Muscle layer of duodenum (tissue), 2 donors: Measurements from ENCODE around the gene GRB10.

Source experiments
- H3K27ac ChIP-seq: one replicate; pipeline ENCODE4 v1.7.0; 2013; ENCODE audit warnings: mild to moderate bottlenecking, low read length
- H3K27me3 ChIP-seq: one replicate; pipeline ENCODE4 v1.7.0; 2013; ENCODE audit warnings: low read depth, mild to moderate bottlenecking, control low read depth, low read length
- H3K36me3 ChIP-seq, 2 donors: one replicate each; pipeline ENCODE4 v1.7.0; 2013; ENCODE audit warnings: low read length in 2 of 2, control low read depth in 1 of 2, mild to moderate bottlenecking in 1 of 2; ENCODE audit not compliant: insufficient read depth in 2 of 2, control insufficient read depth in 1 of 2
- H3K4me1 ChIP-seq, 2 donors: one replicate each; pipeline ENCODE4 v1.7.0; 2013; ENCODE audit warnings: low read length in 2 of 2, mild to moderate bottlenecking in 2 of 2, control low read depth in 1 of 2, moderate library complexity in 1 of 2; ENCODE audit not compliant: insufficient read depth in 2 of 2, control insufficient read depth in 1 of 2
- H3K4me3 ChIP-seq, 2 donors: one replicate each; pipeline ENCODE4 v1.7.0; 2013; ENCODE audit warnings: low read length in 2 of 2, low read depth in 1 of 2, mild to moderate bottlenecking in 1 of 2
- H3K9me3 ChIP-seq, 2 donors: one replicate each; pipeline ENCODE4 v1.7.0; 2013; ENCODE audit warnings: low read length in 2 of 2, control low read depth in 1 of 2, mild to moderate bottlenecking in 1 of 2; ENCODE audit not compliant: control insufficient read depth in 1 of 2
- donor health status: healthy.

The GRB10 gene

GRCh38 chr7:50699143-50699542, 83.6 kb downstream of the GRB10 start:
- Histone ChIP-seq H3K27me3 (no peaks in the 10 kb centered on the region), H3K27ac (no peak overlapping the region), H3K9me3 (no peaks in the 10 kb centered on the region), H3K4me1 (peaks cover 13 to 19% of the 10 kb centered on the region in 2 donors), H3K4me3 (no peak overlapping the region), H3K36me3 (peaks cover 7 to 16% of the 10 kb centered on the region in 2 donors)

GRCh38 chr7:50697748-50698147, 84.9 kb downstream of the GRB10 start:
- Histone ChIP-seq H3K4me1 (peaks cover 13 to 31% of the 10 kb centered on the region in 2 donors), H3K36me3 (peaks cover 5 to 12% of the 10 kb centered on the region in 2 donors), H3K27ac (no peak overlapping the region), H3K27me3 (no peaks in the 10 kb centered on the region), H3K4me3 (no peak overlapping the region), H3K9me3 (no peaks in the 10 kb centered on the region)

GRCh38 chr7:50696810-50697582, 85.7 kb downstream of the GRB10 start:
- H3K4me1 ChIP-seq, result peaks cover 13 to 31% of the 10 kb centered on the region in 2 donors
- H3K27me3 ChIP-seq, result no peaks in the 10 kb centered on the region
- peaks cover 0 to 5% of the 10 kb centered on the region in 2 donors for H3K36me3 ChIP-seq
- no peak overlapping the region for H3K27ac ChIP-seq
- H3K9me3 ChIP-seq, result no peaks in the 10 kb centered on the region
- no peak overlapping the region for H3K4me3 ChIP-seq

- H3K4me1 ChIP-seq, result peaks cover 13 to 40% of the 10 kb centered on the region in 2 donors
- no peaks in the 10 kb centered on the region for H3K27me3 ChIP-seq
- H3K9me3 ChIP-seq, result no peaks in the 10 kb centered on the region
- no peaks in the 10 kb centered on the region for H3K36me3 ChIP-seq
- no peak overlapping the region for H3K4me3 ChIP-seq
- H3K27ac ChIP-seq, result no peak overlapping the region
These were observed 87.7 kb downstream of the GRB10 start for GRCh38 chr7:50695026-50695425.

GRCh38 chr7:50693455-50694130, 89.1 kb downstream of the GRB10 start:
- Histone ChIP-seq H3K36me3 (no peaks in the 10 kb centered on the region), H3K9me3 (no peaks in the 10 kb centered on the region), H3K4me3 (no peak overlapping the region), H3K27ac (no peak overlapping the region), H3K4me1 (peaks cover 13 to 40% of the 10 kb centered on the region in 2 donors), H3K27me3 (no peaks in the 10 kb centered on the region)

GRCh38 chr7:50690541-50691011, 92.1 kb downstream of the GRB10 start:
- peak overlapping the region; percentile 2 for H3K27ac ChIP-seq
- H3K4me1 ChIP-seq, result peaks cover 7 to 46% of the 10 kb centered on the region in 2 donors

GRCh38 chr7:50688226-50688590, 94.5 kb downstream of the GRB10 start:
- H3K36me3 ChIP-seq, result no peaks in the 10 kb centered on the region
- no peak overlapping the region for H3K27ac ChIP-seq
- no peaks in the 10 kb centered on the region for H3K27me3 ChIP-seq
- H3K4me1 ChIP-seq, result peaks cover 10 to 33% of the 10 kb centered on the region in 2 donors
- no peaks in the 10 kb centered on the region for H3K9me3 ChIP-seq
- no peak overlapping the region for H3K4me3 ChIP-seq

More at GRCh38 chr7:50690541-50691011, 92.1 kb downstream of the GRB10 start:
- Histone ChIP-seq H3K36me3 (no peaks in the 10 kb centered on the region), H3K9me3 (no peaks in the 10 kb centered on the region), H3K4me3 (no peak overlapping the region), H3K27me3 (no peaks in the 10 kb centered on the region)

- Histone ChIP-seq H3K27me3 (no peaks in the 10 kb centered on the region), H3K4me3 (no peak overlapping the region), H3K4me1 (peaks cover 10 to 29% of the 10 kb centered on the region in 2 donors), H3K27ac (no peak overlapping the region), H3K9me3 (no peaks in the 10 kb centered on the region), H3K36me3 (no peaks in the 10 kb centered on the region)
These were observed 95.0 kb downstream of the GRB10 start for GRCh38 chr7:50687575-50688225.

GRCh38 chr7:50687096-50687495, 95.6 kb downstream of the GRB10 start:
- peaks cover 12 to 30% of the 10 kb centered on the region in 2 donors for H3K4me1 ChIP-seq
- H3K36me3 ChIP-seq, result no peaks in the 10 kb centered on the region
- H3K27ac ChIP-seq, result no peak overlapping the region
- H3K4me3 ChIP-seq, result no peak overlapping the region
- no peaks in the 10 kb centered on the region for H3K27me3 ChIP-seq
- H3K9me3 ChIP-seq, result no peaks in the 10 kb centered on the region

- H3K27me3 ChIP-seq, result no peaks in the 10 kb centered on the region
- H3K27ac ChIP-seq, result peak overlapping the region; percentile 35
- no peaks in the 10 kb centered on the region for H3K9me3 ChIP-seq
- no peaks in the 10 kb centered on the region for H3K36me3 ChIP-seq
- peak overlapping the region in 1 of 2 donors; percentile 22 for H3K4me3 ChIP-seq
- H3K4me1 ChIP-seq, result peaks cover 22 to 40% of the 10 kb centered on the region in 2 donors
These were observed 97.3 kb downstream of the GRB10 start for GRCh38 chr7:50685135-50686065.
